ENCODE data around the gene AGMO. TPM values are rescaled to one million over a fixed set of nuclear protein-coding genes. Genes with fewer than 3 reads are reported as not detected.

Gene AGMO
- total and polyA plus RNA-seq, 2 experiments from 2014 or later: 0.42 to 0.55 TPM

DNA sequence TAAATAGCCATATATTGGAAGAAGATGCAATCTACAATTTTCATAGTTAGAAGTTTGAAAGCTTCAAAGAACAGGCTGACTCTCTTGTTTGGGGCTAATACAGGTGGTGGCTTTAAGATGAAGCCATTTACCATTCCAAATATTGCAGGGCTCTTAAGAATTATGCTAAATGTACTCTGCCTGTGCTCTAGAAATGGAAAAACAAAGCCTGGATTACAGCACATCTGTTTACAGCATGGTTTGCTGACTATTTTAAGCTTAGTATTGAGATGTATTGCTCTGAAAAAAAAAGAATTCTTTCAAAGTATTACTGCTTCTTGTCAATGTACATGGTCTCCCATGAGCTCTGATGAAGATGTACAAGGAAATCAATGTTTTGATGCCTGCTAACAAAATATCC, 34.2 kb downstream of the AGMO start:
- H3K4me3 ChIP-seq: no peak overlapping the region
- H4K20me1 ChIP-seq (replicated peaks; ENCODE audit: insufficient read depth): no peaks in the 10 kb centered on the region
- no peaks in the 10 kb centered on the region for H3K4me1 ChIP-seq (ENCODE audit: insufficient read depth)
- no peaks in the 10 kb centered on the region; the same call in 2 of the 3 replicates for H3K36me3 Mint-ChIP-seq (ENCODE audit: low read depth)
- H3K4me3 Mint-ChIP-seq: no peak overlapping the region
- H3K27me3 Mint-ChIP-seq (ENCODE audit: insufficient read depth, low read depth, poor library complexity): no peaks in the 10 kb centered on the region
- H3K4me1 Mint-ChIP-seq: no peaks in the 10 kb centered on the region
- no peak overlapping the region for H3K27ac ChIP-seq (ENCODE audit: low read depth)
- peaks cover 4% of the 10 kb centered on the region; the same call in 2 of the 3 replicates for H3K9me3 Mint-ChIP-seq
- no peak overlapping the region for H3K4me2 ChIP-seq
- TF ChIP-seq ZNF331 (CRISPR knock-in tag; IDR thresholded peaks at IDR 0.05; ENCODE audit: low read depth) (no peak), NANOG (IDR thresholded peaks at IDR 0.05; ENCODE audit: borderline replicate concordance) (no peak), STAT1 (IDR thresholded peaks at IDR 0.05; ENCODE audit: unreplicated experiment) (no peak), EZH2phosphoT487 (IDR thresholded peaks at IDR 0.05; ENCODE audit: unreplicated experiment) (no peak), CREB1 (CRISPR knock-in tag; IDR thresholded peaks at IDR 0.05; ENCODE audit: low read depth) (no peak), POLR2AphosphoS5 (IDR thresholded peaks at IDR 0.05; ENCODE audit: low read depth) (no peak), JUNB (IDR thresholded peaks at IDR 0.05; ENCODE audit: unreplicated experiment) (no peak)
- TF ChIP-seq, protein P1, sequence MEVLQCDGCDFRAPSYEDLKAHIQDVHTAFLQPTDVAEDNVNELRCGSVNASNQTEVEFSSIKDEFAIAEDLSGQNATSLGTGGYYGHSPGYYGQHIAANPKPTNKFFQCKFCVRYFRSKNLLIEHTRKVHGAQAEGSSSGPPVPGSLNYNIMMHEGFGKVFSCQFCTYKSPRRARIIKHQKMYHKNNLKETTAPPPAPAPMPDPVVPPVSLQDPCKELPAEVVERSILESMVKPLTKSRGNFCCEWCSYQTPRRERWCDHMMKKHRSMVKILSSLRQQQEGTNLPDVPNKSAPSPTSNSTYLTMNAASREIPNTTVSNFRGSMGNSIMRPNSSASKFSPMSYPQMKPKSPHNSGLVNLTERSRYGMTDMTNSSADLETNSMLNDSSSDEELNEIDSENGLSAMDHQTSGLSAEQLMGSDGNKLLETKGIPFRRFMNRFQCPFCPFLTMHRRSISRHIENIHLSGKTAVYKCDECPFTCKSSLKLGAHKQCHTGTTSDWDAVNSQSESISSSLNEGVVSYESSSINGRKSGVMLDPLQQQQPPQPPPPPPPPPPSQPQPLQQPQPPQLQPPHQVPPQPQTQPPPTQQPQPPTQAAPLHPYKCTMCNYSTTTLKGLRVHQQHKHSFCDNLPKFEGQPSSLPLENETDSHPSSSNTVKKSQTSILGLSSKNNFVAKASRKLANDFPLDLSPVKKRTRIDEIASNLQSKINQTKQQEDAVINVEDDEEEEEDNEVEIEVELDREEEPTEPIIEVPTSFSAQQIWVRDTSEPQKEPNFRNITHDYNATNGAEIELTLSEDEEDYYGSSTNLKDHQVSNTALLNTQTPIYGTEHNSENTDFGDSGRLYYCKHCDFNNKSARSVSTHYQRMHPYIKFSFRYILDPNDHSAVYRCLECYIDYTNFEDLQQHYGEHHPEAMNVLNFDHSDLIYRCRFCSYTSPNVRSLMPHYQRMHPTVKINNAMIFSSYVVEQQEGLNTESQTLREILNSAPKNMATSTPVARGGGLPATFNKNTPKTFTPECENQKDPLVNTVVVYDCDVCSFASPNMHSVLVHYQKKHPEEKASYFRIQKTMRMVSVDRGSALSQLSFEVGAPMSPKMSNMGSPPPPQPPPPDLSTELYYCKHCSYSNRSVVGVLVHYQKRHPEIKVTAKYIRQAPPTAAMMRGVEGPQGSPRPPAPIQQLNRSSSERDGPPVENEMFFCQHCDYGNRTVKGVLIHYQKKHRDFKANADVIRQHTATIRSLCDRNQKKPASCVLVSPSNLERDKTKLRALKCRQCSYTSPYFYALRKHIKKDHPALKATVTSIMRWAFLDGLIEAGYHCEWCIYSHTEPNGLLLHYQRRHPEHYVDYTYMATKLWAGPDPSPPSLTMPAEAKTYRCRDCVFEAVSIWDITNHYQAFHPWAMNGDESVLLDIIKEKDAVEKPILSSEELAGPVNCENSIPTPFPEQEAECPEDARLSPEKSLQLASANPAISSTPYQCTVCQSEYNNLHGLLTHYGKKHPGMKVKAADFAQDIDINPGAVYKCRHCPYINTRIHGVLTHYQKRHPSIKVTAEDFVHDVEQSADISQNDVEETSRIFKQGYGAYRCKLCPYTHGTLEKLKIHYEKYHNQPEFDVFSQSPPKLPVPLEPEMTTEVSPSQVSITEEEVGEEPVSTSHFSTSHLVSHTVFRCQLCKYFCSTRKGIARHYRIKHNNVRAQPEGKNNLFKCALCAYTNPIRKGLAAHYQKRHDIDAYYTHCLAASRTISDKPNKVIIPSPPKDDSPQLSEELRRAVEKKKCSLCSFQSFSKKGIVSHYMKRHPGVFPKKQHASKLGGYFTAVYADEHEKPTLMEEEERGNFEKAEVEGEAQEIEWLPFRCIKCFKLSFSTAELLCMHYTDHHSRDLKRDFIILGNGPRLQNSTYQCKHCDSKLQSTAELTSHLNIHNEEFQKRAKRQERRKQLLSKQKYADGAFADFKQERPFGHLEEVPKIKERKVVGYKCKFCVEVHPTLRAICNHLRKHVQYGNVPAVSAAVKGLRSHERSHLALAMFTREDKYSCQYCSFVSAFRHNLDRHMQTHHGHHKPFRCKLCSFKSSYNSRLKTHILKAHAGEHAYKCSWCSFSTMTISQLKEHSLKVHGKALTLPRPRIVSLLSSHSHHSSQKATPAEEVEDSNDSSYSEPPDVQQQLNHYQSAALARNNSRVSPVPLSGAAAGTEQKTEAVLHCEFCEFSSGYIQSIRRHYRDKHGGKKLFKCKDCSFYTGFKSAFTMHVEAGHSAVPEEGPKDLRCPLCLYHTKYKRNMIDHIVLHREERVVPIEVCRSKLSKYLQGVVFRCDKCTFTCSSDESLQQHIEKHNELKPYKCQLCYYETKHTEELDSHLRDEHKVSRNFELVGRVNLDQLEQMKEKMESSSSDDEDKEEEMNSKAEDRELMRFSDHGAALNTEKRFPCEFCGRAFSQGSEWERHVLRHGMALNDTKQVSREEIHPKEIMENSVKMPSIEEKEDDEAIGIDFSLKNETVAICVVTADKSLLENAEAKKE (CRISPR knock-in tag; IDR thresholded peaks at IDR 0.05): no peak
- TF ChIP-seq, protein P2, sequence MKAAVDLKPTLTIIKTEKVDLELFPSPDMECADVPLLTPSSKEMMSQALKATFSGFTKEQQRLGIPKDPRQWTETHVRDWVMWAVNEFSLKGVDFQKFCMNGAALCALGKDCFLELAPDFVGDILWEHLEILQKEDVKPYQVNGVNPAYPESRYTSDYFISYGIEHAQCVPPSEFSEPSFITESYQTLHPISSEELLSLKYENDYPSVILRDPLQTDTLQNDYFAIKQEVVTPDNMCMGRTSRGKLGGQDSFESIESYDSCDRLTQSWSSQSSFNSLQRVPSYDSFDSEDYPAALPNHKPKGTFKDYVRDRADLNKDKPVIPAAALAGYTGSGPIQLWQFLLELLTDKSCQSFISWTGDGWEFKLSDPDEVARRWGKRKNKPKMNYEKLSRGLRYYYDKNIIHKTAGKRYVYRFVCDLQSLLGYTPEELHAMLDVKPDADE (IDR thresholded peaks at IDR 0.05): no peak
- TF ChIP-seq, protein P3, sequence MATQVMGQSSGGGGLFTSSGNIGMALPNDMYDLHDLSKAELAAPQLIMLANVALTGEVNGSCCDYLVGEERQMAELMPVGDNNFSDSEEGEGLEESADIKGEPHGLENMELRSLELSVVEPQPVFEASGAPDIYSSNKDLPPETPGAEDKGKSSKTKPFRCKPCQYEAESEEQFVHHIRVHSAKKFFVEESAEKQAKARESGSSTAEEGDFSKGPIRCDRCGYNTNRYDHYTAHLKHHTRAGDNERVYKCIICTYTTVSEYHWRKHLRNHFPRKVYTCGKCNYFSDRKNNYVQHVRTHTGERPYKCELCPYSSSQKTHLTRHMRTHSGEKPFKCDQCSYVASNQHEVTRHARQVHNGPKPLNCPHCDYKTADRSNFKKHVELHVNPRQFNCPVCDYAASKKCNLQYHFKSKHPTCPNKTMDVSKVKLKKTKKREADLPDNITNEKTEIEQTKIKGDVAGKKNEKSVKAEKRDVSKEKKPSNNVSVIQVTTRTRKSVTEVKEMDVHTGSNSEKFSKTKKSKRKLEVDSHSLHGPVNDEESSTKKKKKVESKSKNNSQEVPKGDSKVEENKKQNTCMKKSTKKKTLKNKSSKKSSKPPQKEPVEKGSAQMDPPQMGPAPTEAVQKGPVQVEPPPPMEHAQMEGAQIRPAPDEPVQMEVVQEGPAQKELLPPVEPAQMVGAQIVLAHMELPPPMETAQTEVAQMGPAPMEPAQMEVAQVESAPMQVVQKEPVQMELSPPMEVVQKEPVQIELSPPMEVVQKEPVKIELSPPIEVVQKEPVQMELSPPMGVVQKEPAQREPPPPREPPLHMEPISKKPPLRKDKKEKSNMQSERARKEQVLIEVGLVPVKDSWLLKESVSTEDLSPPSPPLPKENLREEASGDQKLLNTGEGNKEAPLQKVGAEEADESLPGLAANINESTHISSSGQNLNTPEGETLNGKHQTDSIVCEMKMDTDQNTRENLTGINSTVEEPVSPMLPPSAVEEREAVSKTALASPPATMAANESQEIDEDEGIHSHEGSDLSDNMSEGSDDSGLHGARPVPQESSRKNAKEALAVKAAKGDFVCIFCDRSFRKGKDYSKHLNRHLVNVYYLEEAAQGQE (IDR thresholded peaks at IDR 0.05; ENCODE audit: unreplicated experiment): no peak
- TF ChIP-seq, protein P4, sequence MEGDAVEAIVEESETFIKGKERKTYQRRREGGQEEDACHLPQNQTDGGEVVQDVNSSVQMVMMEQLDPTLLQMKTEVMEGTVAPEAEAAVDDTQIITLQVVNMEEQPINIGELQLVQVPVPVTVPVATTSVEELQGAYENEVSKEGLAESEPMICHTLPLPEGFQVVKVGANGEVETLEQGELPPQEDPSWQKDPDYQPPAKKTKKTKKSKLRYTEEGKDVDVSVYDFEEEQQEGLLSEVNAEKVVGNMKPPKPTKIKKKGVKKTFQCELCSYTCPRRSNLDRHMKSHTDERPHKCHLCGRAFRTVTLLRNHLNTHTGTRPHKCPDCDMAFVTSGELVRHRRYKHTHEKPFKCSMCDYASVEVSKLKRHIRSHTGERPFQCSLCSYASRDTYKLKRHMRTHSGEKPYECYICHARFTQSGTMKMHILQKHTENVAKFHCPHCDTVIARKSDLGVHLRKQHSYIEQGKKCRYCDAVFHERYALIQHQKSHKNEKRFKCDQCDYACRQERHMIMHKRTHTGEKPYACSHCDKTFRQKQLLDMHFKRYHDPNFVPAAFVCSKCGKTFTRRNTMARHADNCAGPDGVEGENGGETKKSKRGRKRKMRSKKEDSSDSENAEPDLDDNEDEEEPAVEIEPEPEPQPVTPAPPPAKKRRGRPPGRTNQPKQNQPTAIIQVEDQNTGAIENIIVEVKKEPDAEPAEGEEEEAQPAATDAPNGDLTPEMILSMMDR (conservative IDR thresholded peaks at IDR 0.05; ENCODE audit: low read depth in 2 of 2): no peak
- no peak overlapping the region for H2AFZ ChIP-seq
- H3K27me3 ChIP-seq (ENCODE audit: insufficient read depth): no peaks in the 10 kb centered on the region
- no peak overlapping the region for H3K27ac Mint-ChIP-seq
- no peaks in the 10 kb centered on the region for H3F3A ChIP-seq (replicated peaks; ENCODE audit: low read depth)
- DNase-seq (ENCODE audit: low spot score): no peak
- H3K36me3 ChIP-seq (ENCODE audit: insufficient read depth): no peaks in the 10 kb centered on the region
- peaks cover 3% of the 10 kb centered on the region; the same call in 1 of the 2 replicates for H3K9me2 ChIP-seq (ENCODE audit: insufficient read depth)
- no peak for ATAC-seq
- no peaks in the 10 kb centered on the region for H3K79me2 ChIP-seq (replicated peaks; ENCODE audit: insufficient read depth)
